IPS-15b (cell line): ENCODE data around the gene TRAM2.

Source experiments
- H3K27me3 ChIP-seq: one replicate; pipeline ENCODE4 v1.6.1; 2013; ENCODE audit warnings: low read length; ENCODE audit not compliant: control insufficient read depth, insufficient read depth
- H3K36me3 ChIP-seq: one replicate; pipeline ENCODE4 v1.6.1; 2013; ENCODE audit warnings: low read length; ENCODE audit not compliant: control insufficient read depth, insufficient read depth
- H3K4me1 ChIP-seq: one replicate; pipeline ENCODE4 v1.6.1; 2013; ENCODE audit warnings: mild to moderate bottlenecking, low read length; ENCODE audit not compliant: control insufficient read depth, insufficient read depth
- H3K4me3 ChIP-seq: one replicate; pipeline ENCODE4 v1.5.1; 2013; ENCODE audit warnings: low read depth, low read length
- H3K9ac ChIP-seq: one replicate; pipeline ENCODE4 v1.6.1; 2013; ENCODE audit warnings: low read depth, mild to moderate bottlenecking, low read length
- H3K9me3 ChIP-seq: one replicate; pipeline ENCODE4 v1.6.1; 2013; ENCODE audit warnings: mild to moderate bottlenecking, low read length; ENCODE audit not compliant: control insufficient read depth, insufficient read depth

TRAM2 gene

GRCh38 chr6:52539607-52540006 is 37.3 kb downstream of the TRAM2 start:
- Histone ChIP-seq H3K4me3 (no peak overlapping the region), H3K9ac (no peak overlapping the region), H3K36me3 (no peaks in the 10 kb centered on the region), H3K9me3 (no peaks in the 10 kb centered on the region), H3K4me1 (no peaks in the 10 kb centered on the region), H3K27me3 (no peaks in the 10 kb centered on the region)

GRCh38 chr6:52538901-52539354 is 37.9 kb downstream of the TRAM2 start:
- Histone ChIP-seq H3K36me3 (no peaks in the 10 kb centered on the region), H3K9me3 (no peaks in the 10 kb centered on the region), H3K27me3 (no peaks in the 10 kb centered on the region), H3K9ac (no peak overlapping the region), H3K4me3 (no peak overlapping the region), H3K4me1 (no peaks in the 10 kb centered on the region)

- Histone ChIP-seq H3K36me3 (no peaks in the 10 kb centered on the region), H3K27me3 (no peaks in the 10 kb centered on the region), H3K4me1 (no peaks in the 10 kb centered on the region), H3K9ac (no peak overlapping the region), H3K9me3 (no peaks in the 10 kb centered on the region), H3K4me3 (no peak overlapping the region)
Measured at GRCh38 chr6:52538252-52538900, 38.5 kb downstream of the TRAM2 start.

- Histone ChIP-seq H3K9me3 (no peaks in the 10 kb centered on the region), H3K9ac (no peak overlapping the region), H3K4me3 (no peak overlapping the region), H3K27me3 (no peaks in the 10 kb centered on the region), H3K36me3 (no peaks in the 10 kb centered on the region), H3K4me1 (no peaks in the 10 kb centered on the region)
Measured at GRCh38 chr6:52537001-52537753, 39.7 kb downstream of the TRAM2 start.

GRCh38 chr6:52536424-52536916 is 40.4 kb downstream of the TRAM2 start:
- H3K9ac ChIP-seq, result no peak overlapping the region
- no peaks in the 10 kb centered on the region for H3K4me1 ChIP-seq
- no peaks in the 10 kb centered on the region for H3K27me3 ChIP-seq
- no peak overlapping the region for H3K4me3 ChIP-seq
- no peaks in the 10 kb centered on the region for H3K9me3 ChIP-seq
- H3K36me3 ChIP-seq, result no peaks in the 10 kb centered on the region

GRCh38 chr6:52535711-52536423 is 41.0 kb downstream of the TRAM2 start:
- no peaks in the 10 kb centered on the region for H3K9me3 ChIP-seq
- H3K36me3 ChIP-seq, result no peaks in the 10 kb centered on the region
- H3K4me1 ChIP-seq, result no peaks in the 10 kb centered on the region
- no peaks in the 10 kb centered on the region for H3K27me3 ChIP-seq
- H3K9ac ChIP-seq, result no peak overlapping the region
- no peak overlapping the region for H3K4me3 ChIP-seq

GRCh38 chr6:52534966-52535390 is 41.9 kb downstream of the TRAM2 start:
- Histone ChIP-seq H3K27me3 (no peaks in the 10 kb centered on the region), H3K9ac (no peak overlapping the region), H3K4me1 (no peaks in the 10 kb centered on the region), H3K4me3 (no peak overlapping the region), H3K9me3 (no peaks in the 10 kb centered on the region), H3K36me3 (no peaks in the 10 kb centered on the region)

- Histone ChIP-seq H3K36me3 (no peaks in the 10 kb centered on the region), H3K9me3 (no peaks in the 10 kb centered on the region), H3K9ac (no peak overlapping the region), H3K4me3 (no peak overlapping the region), H3K4me1 (no peaks in the 10 kb centered on the region), H3K27me3 (no peaks in the 10 kb centered on the region)
Measured at GRCh38 chr6:52534363-52534762, 42.5 kb downstream of the TRAM2 start.

GRCh38 chr6:52533491-52533890 is 43.4 kb downstream of the TRAM2 start:
- no peak overlapping the region for H3K4me3 ChIP-seq
- no peaks in the 10 kb centered on the region for H3K36me3 ChIP-seq
- no peaks in the 10 kb centered on the region for H3K9me3 ChIP-seq
- no peaks in the 10 kb centered on the region for H3K27me3 ChIP-seq
- H3K4me1 ChIP-seq, result no peaks in the 10 kb centered on the region
- no peak overlapping the region for H3K9ac ChIP-seq

GRCh38 chr6:52532457-52532856 is 44.4 kb downstream of the TRAM2 start:
- Histone ChIP-seq H3K27me3 (no peaks in the 10 kb centered on the region), H3K4me1 (no peaks in the 10 kb centered on the region), H3K9ac (no peak overlapping the region), H3K9me3 (no peaks in the 10 kb centered on the region), H3K36me3 (no peaks in the 10 kb centered on the region), H3K4me3 (no peak overlapping the region)

- no peaks in the 10 kb centered on the region for H3K4me1 ChIP-seq
- no peaks in the 10 kb centered on the region for H3K36me3 ChIP-seq
Measured at GRCh38 chr6:52531834-52532233, 45.0 kb downstream of the TRAM2 start.

More at GRCh38 chr6:52531834-52532233, 45.0 kb downstream of the TRAM2 start:
- no peak overlapping the region for H3K9ac ChIP-seq
- no peaks in the 10 kb centered on the region for H3K9me3 ChIP-seq
- no peak overlapping the region for H3K4me3 ChIP-seq
- H3K27me3 ChIP-seq, result no peaks in the 10 kb centered on the region
